Measurements from ENCODE around the gene KRIT1.
"Not testable (repeated sequence)": the region's sequence is repeated elsewhere in the genome, so short reads cannot be mapped to it uniquely, and the experiment has no call there.

The KRIT1 gene

GRCh38 chr7:92245487-92246359, at the start of gene KRIT1, which contains the start of gene ANKIB1:
Gene KRIT1, minus strand, starts transcription at chr7:92245914. Its CDS starts 3,779 bp downstream, at chr7:92242135.
Gene ANKIB1, plus strand, starts transcription at chr7:92245974. Its CDS starts 49,005 bp downstream, at chr7:92294979.
- peak; percentile 68 to 72 for DNase-seq (ENCODE audit: low read depth in 1 of 2, low spot score in 1 of 2)

GRCh38 chr7:92295391-92295790, 49.7 kb upstream of the KRIT1 start:
- no peak for DNase-seq (ENCODE audit: low read depth in 1 of 2, low spot score in 1 of 2)

DNA sequence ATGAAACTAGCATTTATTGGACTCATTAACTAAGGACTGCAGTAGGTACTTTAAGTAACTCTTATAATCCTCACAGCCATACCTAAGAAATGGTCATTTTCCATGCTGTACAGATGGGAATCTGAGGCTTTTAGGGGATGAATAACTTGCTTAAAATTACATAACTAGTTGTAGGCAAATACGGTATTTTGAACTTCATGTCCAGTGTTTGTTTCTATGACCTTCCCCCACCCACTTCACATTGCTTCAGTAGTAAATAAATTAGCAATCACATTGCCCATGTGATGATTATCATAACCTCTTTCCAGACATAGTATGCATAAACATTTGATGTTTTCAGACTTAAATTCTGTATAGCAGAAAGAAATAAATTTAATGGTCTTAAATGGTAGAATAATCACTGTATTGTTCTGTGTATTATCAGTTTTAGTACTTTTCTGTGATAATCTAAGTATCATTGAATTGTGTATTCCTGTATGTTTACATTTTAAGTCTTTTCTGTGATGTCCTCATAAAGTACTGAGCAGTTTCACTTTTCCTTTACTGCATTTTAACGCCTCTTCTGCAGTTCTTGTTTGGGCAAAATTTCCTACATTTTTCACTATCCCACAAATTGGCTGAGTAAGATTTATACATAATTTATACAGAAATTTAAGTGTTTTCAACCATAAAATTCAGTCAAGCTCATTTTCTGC, 48.3 kb upstream of the KRIT1 start:
- no peak for DNase-seq (ENCODE audit: low read depth in 1 of 2, low spot score in 1 of 2)

DNA sequence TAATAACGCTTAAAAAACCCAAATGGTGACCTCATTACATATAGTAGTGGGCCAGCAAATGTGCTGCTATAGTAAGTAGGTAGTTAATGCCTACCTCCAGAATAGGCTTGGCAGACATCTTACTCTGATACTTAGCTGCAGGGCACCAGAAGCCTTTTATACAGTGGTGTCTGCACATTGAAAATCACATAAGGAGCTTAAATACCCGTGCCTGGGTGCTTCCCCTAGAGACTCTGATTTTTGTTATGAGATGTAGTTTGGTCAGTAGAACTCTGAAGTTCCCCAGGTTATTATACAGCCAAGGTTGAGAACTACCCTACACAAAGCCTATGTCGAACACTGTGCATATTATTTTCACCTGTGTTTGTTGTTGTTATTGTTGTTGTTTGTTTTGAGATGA, 47.3 kb upstream of the KRIT1 start:
- no peak for DNase-seq (ENCODE audit: low read depth in 1 of 2, low spot score in 1 of 2)

GRCh38 chr7:92289321-92289720, 43.6 kb upstream of the KRIT1 start:
- no peak for DNase-seq (ENCODE audit: low read depth in 1 of 2, low spot score in 1 of 2)

DNA sequence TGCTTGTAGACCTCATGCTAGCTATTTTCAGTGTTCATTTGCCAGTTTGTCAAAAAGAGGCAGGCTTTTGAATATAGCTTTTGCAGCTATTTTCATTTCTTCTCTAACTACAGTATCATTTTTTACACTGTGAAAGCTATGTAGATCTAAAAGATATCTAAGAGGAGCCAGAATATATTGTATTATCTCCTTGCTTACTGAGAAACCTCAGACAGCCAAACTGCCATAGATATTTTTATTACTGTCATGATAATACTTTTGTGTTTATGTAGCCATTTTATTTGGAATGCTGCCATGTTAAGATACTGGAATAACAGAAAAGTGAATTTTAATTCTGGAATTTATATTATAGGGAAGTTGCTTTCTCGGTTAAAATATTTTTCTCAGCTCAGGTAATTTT, 37.2 kb upstream of the KRIT1 start:
- no peak for DNase-seq (ENCODE audit: low read depth in 1 of 2, low spot score in 1 of 2)

DNA sequence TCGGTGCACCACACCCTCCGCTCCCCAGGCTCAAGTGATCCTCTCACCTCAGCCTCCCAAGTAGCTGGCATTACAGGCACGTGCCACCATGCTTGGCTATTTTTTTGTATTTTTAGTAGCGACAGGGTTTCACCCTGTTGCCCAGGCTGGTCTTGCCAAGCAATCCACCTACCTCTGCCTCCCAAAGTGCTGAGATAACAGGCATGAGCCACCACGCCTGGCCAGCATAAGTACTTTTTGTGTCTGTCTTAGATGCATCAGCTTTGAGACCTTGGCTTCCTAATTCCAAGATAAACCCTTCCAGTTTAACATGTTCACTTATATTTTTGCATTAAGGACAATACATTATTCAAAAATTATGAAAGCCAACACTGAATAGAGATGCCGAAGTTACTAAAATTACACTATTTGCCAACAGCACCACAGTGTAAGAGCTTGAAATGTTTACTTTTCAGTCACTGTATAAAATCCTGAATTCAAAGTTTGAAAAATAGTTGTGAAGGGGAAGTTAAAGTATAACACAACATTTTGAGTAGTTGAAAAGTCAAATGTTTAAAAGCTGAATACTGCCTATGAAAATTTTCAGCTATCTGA, 36.6 kb upstream of the KRIT1 start:
- no peak for DNase-seq (ENCODE audit: low read depth in 1 of 2, low spot score in 1 of 2)

GRCh38 chr7:92281031-92281430, 35.3 kb upstream of the KRIT1 start:
- DNase-seq (ENCODE audit: low read depth in 1 of 2, low spot score in 1 of 2): no peak

- no peak for DNase-seq (ENCODE audit: low read depth in 1 of 2, low spot score in 1 of 2)
Observed at GRCh38 chr7:92279396-92280031, 33.8 kb upstream of the KRIT1 start.

GRCh38 chr7:92276460-92276864, 30.7 kb upstream of the KRIT1 start:
- DNase-seq (ENCODE audit: low read depth in 1 of 2, low spot score in 1 of 2): no peak

DNA sequence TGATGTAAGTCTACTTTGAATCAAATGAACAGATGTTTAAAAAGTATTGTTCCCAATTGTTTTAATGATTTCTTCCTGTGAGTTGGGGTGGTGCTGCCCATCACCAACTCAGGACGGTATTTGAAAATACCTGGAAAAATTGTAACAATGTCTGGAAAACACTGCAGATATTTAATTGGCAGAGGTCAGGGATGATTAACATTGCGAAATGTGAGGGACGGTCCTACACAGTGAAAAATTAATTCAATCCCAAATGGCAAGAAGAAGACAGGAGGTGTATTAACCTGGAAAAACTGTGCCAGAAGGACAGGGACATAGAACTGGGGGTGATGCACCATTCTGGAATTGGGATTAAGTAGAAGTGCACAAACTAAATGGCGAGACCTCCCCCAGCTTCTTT, 29.6 kb upstream of the KRIT1 start:
- no peak for DNase-seq (ENCODE audit: low read depth in 1 of 2, low spot score in 1 of 2)

GRCh38 chr7:92268921-92269320, 23.2 kb upstream of the KRIT1 start:
- DNase-seq (ENCODE audit: low read depth in 1 of 2, low spot score in 1 of 2): no peak

DNA sequence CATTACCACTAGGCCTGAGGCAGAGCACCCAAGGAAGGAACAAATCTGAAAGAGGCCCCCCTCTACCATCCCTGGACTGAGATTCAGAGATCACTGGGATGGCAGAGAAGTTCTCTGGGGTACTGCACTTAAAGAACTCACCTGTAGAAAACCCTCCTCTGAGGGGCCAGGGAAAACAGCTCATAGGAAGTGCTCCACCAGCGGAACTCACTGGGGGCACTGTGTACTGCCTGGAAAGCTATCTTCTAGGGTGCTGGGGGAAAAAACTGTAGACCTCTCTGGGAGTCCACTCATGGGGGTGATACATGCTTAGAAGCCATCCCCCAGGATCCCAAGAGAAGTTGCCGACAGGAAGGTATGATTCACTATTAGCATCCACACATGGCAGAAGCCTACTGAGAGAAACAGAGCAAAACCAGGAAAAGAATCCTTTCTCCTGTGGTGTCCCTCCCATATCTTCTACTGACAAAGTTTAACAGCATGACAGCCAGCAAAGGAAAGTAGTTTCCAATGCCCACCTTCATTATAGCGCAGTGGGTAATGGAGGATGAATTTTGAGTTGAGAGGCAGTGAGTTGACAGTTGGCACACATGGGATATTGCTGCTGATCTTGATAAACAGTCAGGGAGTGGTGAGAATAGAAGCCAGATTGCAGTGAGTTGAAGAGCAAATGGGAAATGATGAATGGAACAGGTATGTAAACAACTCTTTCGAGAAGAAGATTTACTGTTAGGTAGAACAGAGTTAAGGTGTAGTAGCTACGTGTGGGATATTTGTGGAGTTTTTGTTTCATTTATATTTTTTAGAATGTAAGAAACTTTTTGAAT, 20.9 kb upstream of the KRIT1 start:
- DNase-seq (ENCODE audit: low read depth in 1 of 2, low spot score in 1 of 2): no peak

DNA sequence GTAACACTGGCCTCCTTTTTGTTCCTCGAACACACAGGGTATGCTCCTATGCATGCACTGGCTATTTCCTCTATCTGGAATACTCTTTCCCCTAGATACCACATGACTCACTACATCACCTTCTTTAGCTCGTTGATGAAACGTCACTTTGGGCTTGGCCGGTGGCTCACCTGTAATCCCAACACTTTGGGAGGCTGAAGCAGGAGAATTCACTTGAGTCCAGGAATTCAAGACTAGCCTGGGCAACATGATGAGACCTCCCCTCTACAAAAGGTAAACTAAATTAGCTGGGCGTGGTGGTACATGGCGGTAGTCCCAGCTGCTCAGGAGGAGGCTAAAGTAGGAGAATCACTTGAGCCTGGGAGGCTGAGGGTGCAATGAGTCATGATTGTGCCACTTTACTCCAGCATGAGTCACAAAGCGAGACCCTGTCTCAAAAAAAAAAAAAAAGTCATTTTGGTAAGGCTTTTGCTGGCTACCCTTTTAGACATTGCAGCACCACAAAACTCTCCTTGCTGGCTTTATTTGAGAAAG, 14.6 kb upstream of the KRIT1 start:
- no peak for DNase-seq (ENCODE audit: low read depth in 1 of 2, low spot score in 1 of 2)

- DNase-seq (ENCODE audit: low read depth in 1 of 2, low spot score in 1 of 2): no peak
Observed at GRCh38 chr7:92259610-92260247, 14.0 kb upstream of the KRIT1 start.

GRCh38 chr7:92259062-92259461, 13.3 kb upstream of the KRIT1 start:
- no peak for DNase-seq (ENCODE audit: low read depth in 1 of 2, low spot score in 1 of 2)

DNA sequence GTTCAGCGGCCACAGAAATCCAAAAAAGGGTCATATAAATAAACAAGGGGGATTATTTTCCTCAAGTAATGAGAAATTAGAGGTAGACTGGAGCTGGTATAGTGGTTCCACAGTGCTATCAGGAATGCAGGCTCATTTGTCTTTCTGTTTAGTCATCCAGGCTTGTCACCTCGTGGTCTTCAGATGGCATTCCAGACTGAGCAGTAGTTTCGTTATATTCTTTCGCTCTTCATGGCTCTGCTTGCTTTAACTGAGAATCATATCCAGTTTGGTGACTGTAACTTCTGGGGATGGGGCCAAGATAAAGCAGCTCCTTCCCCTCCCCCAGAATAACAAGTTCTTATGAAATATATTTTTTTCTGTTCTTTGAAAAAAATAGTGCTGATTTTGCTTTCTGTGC, 9.6 kb upstream of the KRIT1 start:
- no peak for DNase-seq (ENCODE audit: low read depth in 1 of 2, low spot score in 1 of 2)

GRCh38 chr7:92254800-92255199, 9.1 kb upstream of the KRIT1 start:
- DNase-seq (ENCODE audit: low read depth in 1 of 2, low spot score in 1 of 2): not testable (repeated sequence)

GRCh38 chr7:92253251-92253650, 7.5 kb upstream of the KRIT1 start:
- no peak for DNase-seq (ENCODE audit: low read depth in 1 of 2, low spot score in 1 of 2)

GRCh38 chr7:92251181-92251580, 5.5 kb upstream of the KRIT1 start:
- DNase-seq (ENCODE audit: low read depth in 1 of 2, low spot score in 1 of 2): no peak

All from stimulated activated CD4-positive, alpha-beta T cell treated with anti-CD3 and anti-CD28 coated beads, Interleukin-15, amount 100 ng/mL, for 1 hour (primary cell).